GM19023 (cell line): ENCODE measurements around the gene UBE2G2.

ENCODE experiments used
- ATAC-seq: cut with Tn5 transposase; IDR thresholded peaks from one replicate; pipeline ENCODE4 v1.9.1; 2021; ENCODE audit warnings: mild to moderate bottlenecking, moderate library complexity; ENCODE audit not compliant: unreplicated experiment

Gene UBE2G2

GRCh38 chr21:44801468-44802395 is at the start of gene UBE2G2:
UBE2G2 (minus strand) TSS chr21:44801820; CDS start chr21:44801748, 72 bp downstream.
- ATAC-seq, result peak; percentile 91

- no peak for ATAC-seq
These were observed 49.5 kb upstream of the UBE2G2 start for GRCh38 chr21:44850905-44851657.

DNA sequence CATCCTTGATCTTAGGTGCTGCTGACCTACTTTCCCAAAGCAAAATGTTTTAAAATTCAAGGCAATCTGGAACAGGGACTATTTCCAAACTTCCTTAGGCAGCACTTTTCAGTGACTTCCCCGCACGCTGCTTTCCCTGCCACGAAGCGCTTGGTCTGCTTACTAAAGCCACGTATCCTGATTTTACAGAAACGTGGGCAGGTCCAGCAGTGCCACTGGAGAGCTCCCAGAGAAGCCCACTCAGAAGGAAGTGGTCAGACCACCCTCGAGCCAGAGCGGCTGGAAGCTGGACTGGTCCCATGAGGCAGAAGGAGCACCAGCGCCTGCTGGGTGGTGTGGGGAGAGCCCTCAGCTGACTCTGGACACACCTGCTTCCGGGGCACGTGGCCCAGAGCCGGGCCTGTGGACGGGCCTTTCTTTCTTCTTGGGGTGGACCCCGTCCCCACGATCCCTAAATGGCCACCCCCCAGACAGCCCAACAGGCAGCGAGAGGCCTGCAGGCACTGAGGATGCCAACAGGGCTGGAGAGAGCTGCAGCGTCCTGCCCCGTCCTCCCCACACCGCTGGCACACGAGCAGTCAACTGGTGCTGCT is 48.7 kb upstream of the UBE2G2 start:
- ATAC-seq, result no peak

- ATAC-seq, result no peak
These were observed 48.1 kb upstream of the UBE2G2 start for GRCh38 chr21:44849616-44850130.

DNA sequence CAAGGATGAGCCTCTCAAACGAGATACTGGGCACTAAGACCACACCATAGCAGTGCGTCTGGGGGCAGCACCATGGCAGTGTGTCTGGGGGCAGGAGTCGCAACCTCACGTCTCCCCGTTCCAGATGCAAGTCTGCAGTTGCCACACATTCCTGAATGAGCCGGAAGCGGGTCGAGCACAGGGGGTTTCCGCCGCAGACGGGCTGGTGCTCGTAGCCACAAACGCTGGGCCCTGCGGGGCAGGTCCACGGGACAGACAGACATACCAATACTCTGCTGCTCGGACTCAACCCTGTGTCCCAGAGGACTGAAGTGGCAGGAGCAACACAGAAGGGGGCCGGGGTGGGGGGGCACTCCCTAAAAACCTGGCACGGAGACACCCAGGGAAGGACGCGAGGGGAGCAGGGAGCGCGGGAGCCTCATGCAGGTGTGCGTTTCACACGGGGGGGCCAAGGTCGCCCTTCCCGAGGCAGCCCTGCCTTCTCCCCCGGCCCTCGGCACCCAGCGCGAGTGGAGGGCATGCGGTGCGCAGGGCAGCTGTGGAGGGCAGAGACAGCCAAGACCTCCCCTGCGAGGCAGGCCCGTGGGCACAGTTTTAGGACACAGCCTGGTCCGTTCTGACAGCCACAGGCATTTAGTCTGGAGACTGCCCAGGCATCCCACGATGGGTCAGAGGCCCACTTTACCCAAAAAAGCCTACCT is 47.4 kb upstream of the UBE2G2 start:
- no peak for ATAC-seq

DNA sequence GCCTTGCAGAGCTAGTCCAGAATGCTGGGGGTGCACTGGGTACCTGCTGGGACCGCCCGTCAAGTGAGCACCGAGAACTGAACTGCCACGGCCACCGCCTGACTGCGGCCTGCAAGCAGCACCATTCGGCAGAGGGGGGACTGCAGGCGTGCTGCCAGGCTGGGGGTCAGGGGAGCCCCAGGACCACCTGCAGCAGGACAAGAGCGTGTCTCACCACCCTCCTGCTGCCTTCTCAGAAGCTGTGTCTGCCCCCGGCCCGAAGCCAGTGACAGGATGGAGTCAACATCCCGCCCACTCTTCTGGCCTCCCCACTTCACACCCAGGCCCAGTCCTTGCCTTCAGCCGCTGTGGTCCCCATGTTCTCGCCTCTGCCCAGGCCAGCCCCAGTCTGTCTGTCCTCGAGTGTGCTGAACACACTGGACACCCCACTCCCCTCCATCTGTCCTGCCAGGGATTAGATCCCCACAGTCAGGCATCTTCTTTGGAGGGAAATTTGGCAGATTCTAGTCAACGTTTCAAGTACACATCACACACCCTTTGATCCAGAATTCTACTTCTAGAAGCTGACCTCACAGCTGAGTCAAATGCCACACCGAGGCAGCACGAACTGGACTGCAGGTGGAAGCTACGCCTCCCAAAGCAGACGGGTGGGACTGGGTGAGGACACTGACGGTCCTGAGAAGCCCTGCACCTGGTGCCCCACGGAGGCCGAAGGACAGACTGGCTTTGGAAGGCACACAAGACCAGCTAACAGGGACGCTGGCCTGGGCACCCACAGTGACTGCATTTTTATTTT is 45.8 kb upstream of the UBE2G2 start:
- no peak for ATAC-seq

DNA sequence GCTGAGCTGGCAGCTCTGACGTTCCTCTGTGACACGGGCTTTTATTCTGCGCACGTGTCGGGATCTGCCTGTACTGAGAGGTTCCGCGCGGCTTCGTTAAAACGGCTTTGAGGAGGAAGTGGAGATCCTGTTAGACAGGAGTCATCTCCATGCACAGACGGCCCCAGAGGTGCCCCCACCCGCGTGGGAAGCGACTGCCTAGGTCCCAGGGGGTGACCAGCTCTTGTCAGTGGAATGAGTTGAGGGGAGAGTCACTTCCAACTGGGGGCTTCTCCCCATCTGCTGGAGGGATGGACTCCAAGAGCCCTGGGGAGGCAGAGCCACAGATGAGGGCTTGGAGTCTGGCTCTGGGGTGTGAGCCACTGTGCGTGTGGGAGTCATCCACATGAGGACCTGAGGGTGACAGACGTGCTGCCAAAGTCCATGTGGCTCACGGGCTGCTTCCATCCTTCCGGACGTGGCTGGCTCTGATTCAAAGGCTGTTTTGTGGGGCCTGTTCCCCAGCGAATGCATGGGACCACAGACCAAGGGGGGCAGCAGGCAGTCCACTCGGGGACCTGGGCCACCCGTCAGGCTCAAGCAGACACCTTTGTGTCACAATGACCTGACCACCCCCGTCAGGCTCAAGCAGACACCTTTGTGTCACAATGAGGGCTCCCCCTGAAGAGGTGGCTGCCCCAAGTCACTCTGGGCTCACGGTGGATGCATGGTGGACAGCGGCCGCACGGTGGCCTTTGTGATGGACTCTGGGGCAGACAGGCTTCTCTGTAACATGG is 45.1 kb upstream of the UBE2G2 start:
- ATAC-seq, result no peak

GRCh38 chr21:44846224-44846484 is 44.5 kb upstream of the UBE2G2 start:
- ATAC-seq, result no peak

DNA sequence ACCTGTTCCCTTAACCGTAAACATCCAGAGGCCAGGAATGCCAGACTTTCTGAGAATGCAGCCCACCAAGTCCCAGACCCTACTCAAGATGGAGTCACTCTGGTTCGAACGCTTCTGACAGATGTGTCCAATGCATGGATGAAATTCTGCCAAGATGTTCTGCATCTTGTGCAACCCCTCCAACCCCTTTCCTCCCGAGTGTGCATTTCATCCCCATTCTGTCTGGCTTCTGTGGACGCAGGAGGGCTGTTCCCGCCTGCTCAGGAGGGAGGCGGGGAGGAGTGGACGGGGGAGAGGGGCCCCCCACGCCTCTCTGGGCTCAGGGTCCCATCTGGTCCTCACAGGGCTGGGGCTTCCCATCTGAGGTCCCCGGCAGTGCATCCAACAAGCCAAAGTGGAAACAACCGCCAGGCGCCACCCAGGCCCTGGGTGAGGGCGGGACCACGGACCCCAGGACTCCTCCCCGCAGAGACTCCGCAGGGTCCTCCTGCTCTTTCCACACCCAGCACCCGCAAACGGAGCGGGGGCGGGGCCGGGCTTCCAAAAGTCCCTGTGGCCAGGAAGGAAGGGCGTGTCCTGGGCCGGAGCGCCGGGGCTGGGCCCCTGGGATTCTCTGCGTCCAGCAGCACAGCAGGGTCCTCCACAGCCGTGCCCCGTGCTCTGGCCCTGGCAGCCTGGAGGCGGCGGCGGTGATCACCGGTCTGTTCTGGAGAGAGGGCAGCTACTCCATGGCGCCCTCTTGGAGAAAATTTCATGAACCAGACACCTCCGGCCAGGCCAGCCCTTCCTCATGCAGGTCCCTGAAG is 44.0 kb upstream of the UBE2G2 start:
- no peak for ATAC-seq

DNA sequence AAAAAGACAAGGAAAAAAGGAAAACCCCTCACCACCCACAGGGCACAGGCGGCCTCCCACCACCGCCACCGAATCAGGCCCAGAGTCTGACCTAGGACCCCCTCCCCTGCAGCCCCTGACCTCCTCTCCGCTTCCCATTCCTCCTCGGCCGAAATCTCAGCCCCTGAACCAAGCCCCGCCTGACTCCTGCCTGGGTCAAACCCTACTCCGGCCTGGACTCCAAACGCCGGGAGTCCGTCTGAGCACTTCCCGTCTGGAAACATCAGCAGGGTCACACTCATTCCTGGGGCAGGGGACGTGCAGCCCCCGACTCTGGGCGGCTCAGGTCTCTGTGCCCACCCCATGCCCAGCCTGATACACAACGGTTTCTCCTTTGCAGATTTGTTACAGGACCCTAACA is 42.6 kb upstream of the UBE2G2 start:
- no peak for ATAC-seq

DNA sequence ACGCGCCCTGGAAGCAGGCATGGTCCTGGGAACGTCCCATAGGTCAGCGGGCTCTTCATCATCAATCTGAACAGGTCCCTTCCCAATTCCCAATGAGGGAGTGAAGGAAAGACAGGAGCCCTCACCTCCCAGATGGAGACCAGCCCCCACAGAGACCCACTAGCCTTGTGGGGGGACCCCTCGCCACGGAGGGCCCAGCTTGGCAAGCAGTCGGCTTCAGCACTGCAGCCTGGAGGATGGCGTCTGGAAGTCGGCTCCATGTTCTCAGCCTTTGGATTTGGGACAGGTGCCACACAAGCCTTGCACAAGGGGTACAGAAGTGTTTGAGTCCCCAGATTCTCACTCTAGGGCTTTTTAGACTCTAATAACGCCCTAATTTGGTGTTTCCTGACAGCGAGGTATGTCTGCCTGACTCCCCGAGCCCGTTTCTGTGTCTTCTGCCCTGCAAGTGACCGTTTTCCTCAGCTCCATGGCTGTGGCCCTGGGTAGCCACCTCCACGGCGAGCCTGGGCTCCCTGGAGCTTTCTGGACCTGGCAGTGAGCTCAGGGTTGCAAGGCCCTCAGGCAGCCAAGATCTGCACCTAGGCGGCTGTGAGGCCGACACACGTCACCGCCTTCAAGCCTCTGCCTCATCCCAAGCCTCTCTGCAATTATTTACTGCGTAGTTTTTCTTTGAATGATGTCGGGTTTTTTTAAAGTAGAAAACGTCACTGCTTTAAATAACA is 41.3 kb upstream of the UBE2G2 start:
- ATAC-seq, result no peak

DNA sequence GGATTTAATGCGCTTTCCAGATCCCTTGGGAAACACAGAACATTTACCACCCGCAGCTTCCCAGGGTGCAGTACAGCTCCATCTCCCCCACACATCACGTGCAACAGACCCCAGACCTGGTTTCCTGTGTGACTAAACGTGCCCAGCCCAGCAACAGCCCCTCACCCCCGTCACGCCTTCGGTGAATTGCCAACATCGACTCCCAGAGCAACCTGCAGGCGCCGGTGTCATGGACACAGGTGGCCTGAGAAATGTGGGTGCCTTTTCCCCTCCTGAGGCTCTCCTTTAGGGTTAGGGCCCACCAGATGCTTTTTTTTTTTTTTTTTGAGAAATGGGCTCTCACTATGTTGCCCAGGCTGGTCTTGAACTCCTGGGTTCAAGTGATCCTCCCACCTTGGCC is 40.5 kb upstream of the UBE2G2 start:
- no peak for ATAC-seq

GRCh38 chr21:44840771-44841170 is 39.2 kb upstream of the UBE2G2 start:
- ATAC-seq, result no peak

GRCh38 chr21:44838951-44839350 is 37.3 kb upstream of the UBE2G2 start:
- no peak for ATAC-seq

DNA sequence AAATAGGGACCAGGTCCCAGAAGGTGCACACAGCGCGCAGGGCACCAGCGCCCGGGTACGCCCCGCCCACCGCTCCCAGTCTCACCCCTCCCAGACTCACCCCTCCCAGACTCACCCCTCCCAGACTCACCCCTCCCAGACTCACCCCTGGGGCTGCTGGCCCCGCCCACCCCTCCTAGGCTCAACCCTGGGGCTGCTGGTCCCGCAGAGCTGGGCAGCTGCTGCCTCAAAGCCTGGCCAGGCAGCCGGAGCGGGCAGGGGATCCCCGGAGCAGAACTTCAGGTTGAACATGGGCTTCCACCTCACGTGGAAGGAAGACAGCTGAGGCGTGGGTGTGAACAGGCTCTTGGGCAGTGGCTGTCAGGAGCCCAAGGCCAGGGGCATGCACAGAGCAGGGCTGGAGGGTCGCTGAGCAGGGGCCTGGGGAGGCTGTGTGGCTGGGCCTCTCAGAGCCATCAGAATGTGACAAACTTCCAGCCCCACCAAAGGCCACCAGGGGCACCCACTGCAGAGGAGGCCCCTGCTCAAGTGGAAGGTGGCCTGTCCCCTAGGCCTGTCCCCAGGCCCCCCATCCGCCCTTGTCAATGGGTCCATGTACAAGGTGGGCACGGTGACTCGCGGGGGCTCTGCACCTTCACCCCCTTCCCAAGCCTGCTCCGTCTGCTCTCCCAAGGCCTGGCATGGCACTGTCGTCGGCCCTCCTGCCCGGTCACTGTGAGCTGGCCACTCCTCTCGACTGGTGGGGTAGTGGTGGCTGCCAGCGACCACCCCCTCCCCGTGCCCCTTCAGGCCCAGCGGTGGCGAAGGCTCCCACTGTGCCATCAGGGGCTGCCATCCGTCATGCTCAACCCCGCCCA is 36.6 kb upstream of the UBE2G2 start:
- ATAC-seq, result no peak

DNA sequence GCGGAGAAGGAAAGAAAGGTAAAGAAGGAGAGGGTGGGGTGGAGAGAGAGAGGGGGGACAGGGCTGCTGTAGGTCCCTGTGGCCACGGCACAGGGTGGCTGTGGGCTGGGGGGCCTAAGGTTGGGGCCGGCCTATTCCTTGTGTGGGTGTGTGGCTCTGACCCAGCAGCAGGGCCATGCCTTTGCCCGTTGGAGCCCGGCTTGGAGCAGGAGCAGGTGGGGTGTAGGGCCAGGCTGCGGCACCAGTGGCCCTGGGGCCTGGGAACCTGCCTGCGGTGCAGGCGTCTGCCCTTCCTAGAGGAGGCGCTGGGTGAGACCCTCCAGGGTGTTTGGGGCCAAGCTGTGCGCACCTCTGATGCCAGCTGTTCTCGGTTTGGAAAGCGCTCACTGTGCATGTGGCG is 35.9 kb upstream of the UBE2G2 start:
- ATAC-seq, result no peak
